ENCODE results near the gene SLC19A3.

DNA sequence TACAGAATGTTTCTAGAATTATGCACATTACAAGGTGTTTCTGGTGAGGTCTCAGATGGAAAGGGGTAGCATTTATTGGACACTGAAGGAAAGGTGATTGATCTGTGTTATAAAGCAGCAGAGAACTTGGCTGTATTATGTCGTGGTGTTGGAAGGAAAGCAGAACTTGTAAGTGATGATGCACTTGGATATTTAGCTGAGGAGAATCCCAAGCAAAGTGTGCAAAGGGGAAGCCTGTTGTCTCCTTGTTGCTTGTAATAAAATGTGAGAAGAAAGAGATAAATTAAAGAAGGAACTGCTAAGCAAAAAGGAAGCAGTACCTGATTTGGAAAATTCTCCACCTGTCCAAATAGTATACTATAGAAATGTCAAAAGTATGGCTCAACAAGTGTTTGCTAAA lies 63.4 kb downstream of the SLC19A3 start:
- TF ChIP-seq POLR2A (IDR thresholded peaks at IDR 0.05) (no peak), POLR2AphosphoS5 (IDR thresholded peaks at IDR 0.05) (no peak)
- TF ChIP-seq, protein P1, sequence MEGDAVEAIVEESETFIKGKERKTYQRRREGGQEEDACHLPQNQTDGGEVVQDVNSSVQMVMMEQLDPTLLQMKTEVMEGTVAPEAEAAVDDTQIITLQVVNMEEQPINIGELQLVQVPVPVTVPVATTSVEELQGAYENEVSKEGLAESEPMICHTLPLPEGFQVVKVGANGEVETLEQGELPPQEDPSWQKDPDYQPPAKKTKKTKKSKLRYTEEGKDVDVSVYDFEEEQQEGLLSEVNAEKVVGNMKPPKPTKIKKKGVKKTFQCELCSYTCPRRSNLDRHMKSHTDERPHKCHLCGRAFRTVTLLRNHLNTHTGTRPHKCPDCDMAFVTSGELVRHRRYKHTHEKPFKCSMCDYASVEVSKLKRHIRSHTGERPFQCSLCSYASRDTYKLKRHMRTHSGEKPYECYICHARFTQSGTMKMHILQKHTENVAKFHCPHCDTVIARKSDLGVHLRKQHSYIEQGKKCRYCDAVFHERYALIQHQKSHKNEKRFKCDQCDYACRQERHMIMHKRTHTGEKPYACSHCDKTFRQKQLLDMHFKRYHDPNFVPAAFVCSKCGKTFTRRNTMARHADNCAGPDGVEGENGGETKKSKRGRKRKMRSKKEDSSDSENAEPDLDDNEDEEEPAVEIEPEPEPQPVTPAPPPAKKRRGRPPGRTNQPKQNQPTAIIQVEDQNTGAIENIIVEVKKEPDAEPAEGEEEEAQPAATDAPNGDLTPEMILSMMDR (IDR thresholded peaks at IDR 0.05): no peak
